Uterus (tissue), 2 donors: ENCODE measurements around the gene INTS4.
"Not testable (repeated sequence)": the region's sequence is repeated elsewhere in the genome, so short reads cannot be mapped to it uniquely, and the experiment has no call there.

ENCODE experiments used
- POLR2A ChIP-seq, 2 donors: fragments of 450-650 bp; IDR thresholded peaks; one replicate each; pipeline ENCODE4 v1.6.1; 2016; ENCODE audit warnings: antibody characterized with exemption in 2 of 2, mild to moderate bottlenecking in 1 of 2, moderate library complexity in 1 of 2
- TF ChIP-seq, protein P1 (sequence below), 4 experiments: fragments of 200-600 bp in 2 of 4; fragments of 450-650 bp in 2 of 4; sonication (generic) in 2 of 4; IDR thresholded peaks; one replicate each; pipeline ENCODE4 v1.5.1; 2016 to 2019; ENCODE audit warnings: antibody characterized with exemption in 4 of 4, mild to moderate bottlenecking in 2 of 4, moderate library complexity in 1 of 4

DNA sequence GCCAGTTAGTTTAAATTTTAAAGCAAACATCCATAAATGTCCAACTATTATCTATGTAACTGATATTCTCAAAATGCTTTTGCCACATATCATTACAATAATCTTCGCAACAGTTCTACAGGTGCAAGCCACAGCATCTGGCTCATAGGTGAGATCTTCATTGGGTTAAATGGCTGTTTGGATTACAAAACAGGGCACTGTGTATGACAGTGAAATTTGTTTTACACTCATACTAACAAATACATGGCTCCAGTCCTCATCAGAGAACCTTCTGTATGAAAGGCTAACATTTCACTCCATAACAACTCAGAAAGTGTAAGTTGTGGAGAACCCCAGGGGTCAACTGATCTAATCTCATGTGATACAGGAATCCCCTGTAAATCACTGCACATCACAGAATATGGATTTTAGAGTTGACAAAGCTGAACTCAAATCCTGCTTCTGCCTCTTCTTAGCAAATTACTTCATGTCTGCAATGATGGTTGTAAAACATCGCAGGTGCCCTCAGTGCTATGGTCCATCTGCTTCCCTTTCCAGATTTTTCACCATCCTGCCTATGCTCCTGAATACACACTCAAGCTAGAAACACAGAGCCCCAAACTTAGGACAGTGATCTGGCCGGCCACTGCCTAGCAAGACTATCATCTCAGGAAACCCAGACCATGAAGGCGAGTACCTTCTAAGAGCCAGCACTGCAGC, 80.7 kb downstream of the INTS4 start:
- TF ChIP-seq, protein P1, sequence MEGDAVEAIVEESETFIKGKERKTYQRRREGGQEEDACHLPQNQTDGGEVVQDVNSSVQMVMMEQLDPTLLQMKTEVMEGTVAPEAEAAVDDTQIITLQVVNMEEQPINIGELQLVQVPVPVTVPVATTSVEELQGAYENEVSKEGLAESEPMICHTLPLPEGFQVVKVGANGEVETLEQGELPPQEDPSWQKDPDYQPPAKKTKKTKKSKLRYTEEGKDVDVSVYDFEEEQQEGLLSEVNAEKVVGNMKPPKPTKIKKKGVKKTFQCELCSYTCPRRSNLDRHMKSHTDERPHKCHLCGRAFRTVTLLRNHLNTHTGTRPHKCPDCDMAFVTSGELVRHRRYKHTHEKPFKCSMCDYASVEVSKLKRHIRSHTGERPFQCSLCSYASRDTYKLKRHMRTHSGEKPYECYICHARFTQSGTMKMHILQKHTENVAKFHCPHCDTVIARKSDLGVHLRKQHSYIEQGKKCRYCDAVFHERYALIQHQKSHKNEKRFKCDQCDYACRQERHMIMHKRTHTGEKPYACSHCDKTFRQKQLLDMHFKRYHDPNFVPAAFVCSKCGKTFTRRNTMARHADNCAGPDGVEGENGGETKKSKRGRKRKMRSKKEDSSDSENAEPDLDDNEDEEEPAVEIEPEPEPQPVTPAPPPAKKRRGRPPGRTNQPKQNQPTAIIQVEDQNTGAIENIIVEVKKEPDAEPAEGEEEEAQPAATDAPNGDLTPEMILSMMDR (IDR thresholded peaks at IDR 0.05): not testable (repeated sequence)
- not testable (repeated sequence) for TF ChIP-seq POLR2A (IDR thresholded peaks at IDR 0.05)
